Common myeloid progenitor, CD34-positive (primary cell): ENCODE results near the gene EPHB1.
"Not testable (repeated sequence)": the region's sequence is repeated elsewhere in the genome, so short reads cannot be mapped to it uniquely, and the experiment has no call there.

Experiments
- CTCF ChIA-PET: fragments of 350-600 bp; sonication (Branson Sonifier 250); formaldehyde crosslinking; loops from one replicate; lab custom pipeline; 2021; ENCODE audit warnings: antibody characterized with exemption; lab: Charles Lee
- POLR2A ChIA-PET: fragments of 350-600 bp; sonication (Branson Sonifier 250); formaldehyde crosslinking; loops from one replicate; lab custom pipeline; 2021; ENCODE audit warnings: antibody characterized with exemption; lab: Charles Lee
- DNase-seq, 3 donors: peaks; one replicate each; pipeline versions ENCODE4 v3.0.0 to v3.0.0-alpha.2; 2013
- H3K27ac ChIP-seq, 2 experiments: 1 replicate in 1 of 2; 2 replicates in 1 of 2; pipeline ENCODE4 v1.7.0; 2013; ENCODE audit warnings: inconsistent platforms in 2 of 2, low read length in 2 of 2, mild to moderate bottlenecking in 2 of 2, low read depth in 1 of 2, moderate library complexity in 1 of 2; ENCODE audit not compliant: severe bottlenecking in 2 of 2, insufficient read depth in 1 of 2, poor library complexity in 1 of 2
- H3K27me3 ChIP-seq, 5 experiments: replicated peaks in 2 of 5; 1 replicate in 3 of 5; 2 replicates in 2 of 5; pipeline versions ENCODE4 v1.6.1 to v1.7.0; 2013; ENCODE audit warnings: low read length in 4 of 5, mild to moderate bottlenecking in 2 of 5, moderate library complexity in 2 of 5, inconsistent platforms in 1 of 5; ENCODE audit not compliant: insufficient read depth in 5 of 5, control insufficient read depth in 4 of 5
- H3K36me3 ChIP-seq, 4 experiments: 1 replicate in 2 of 4; 2 replicates in 2 of 4; pipeline versions ENCODE4 v1.6.1 to v1.7.0; 2013; ENCODE audit warnings: low read length in 3 of 4, control low read depth in 1 of 4, mild to moderate bottlenecking in 1 of 4; ENCODE audit not compliant: control insufficient read depth in 4 of 4, insufficient read depth in 4 of 4
- H3K4me1 ChIP-seq, 4 experiments: 1 replicate in 3 of 4; 2 replicates in 1 of 4; pipeline versions ENCODE4 v1.6.1 to v1.7.1; 2013; ENCODE audit warnings: low read length in 3 of 4, mild to moderate bottlenecking in 3 of 4, control low read depth in 1 of 4, inconsistent platforms in 1 of 4, moderate library complexity in 1 of 4; ENCODE audit not compliant: control insufficient read depth in 4 of 4, insufficient read depth in 4 of 4; ENCODE audit errors: control extremely low read depth in 1 of 4
- H3K4me3 ChIP-seq, 7 experiments: 1 replicate in 4 of 7; 2 replicates in 3 of 7; pipeline versions ENCODE4 v1.5.1 to v1.7.0; 2013; ENCODE audit warnings: mild to moderate bottlenecking in 7 of 7, low read length in 6 of 7, moderate library complexity in 6 of 7, inconsistent platforms in 2 of 7, low read depth in 2 of 7, control low read depth in 1 of 7; ENCODE audit not compliant: insufficient read depth in 4 of 7, control insufficient read depth in 1 of 7; ENCODE audit errors: extremely low read depth in 1 of 7
- H3K9me3 ChIP-seq, 5 experiments: 1 replicate in 4 of 5; 2 replicates in 1 of 5; pipeline versions ENCODE4 v1.6.1 to v1.7.1; 2013; ENCODE audit warnings: low read length in 4 of 5, mild to moderate bottlenecking in 2 of 5, inconsistent platforms in 1 of 5, low read depth in 1 of 5, moderate library complexity in 1 of 5; ENCODE audit not compliant: control insufficient read depth in 4 of 5, insufficient read depth in 2 of 5; ENCODE audit errors: control extremely low read depth in 1 of 5
- WGBS: methylation state at CpG from one replicate; pipeline ENCODE4 v1.1.5; 2013; ENCODE audit not compliant: insufficient coverage; 5-methylcytosine and 5-hydroxymethylcytosine counted together

EPHB1 gene

DNA sequence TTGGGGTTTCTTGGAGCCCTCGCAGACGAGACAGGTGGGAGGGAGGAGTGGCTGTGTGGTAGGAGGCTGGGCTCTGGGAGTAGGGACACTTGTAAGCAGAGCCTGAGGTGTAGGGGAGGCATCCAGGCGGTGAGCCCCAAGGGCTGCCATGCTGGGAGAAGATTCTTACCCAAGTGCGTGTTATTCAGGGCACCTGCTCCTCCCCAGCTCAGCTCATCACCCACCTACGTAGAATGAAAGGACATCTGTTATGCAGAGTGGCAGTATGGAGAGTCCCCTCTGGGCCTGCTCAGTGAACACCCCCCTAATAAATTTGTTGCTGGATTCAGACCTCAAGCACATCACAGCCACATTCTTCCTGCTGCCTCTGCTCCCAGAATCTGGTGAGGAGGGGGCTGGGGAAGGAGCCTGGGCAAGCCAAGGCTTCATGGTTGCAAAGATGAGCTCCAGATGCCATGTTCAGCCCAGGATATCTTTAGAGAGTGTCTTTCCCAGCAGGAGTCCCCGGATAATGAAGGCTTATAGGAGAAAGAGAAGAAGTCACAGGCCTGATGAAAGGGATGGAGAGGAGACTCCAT lies 261.8 kb downstream of the EPHB1 start:
- ChIA-PET POLR2A (no interaction called here), CTCF (interaction anchor here (0.6 kb wide), 1 partner anchor 12 kb away, joined by 3 read pairs; no protein-coding TSS in a partner anchor)
- Histone ChIP-seq H3K4me1 (no peaks in the 10 kb centered on the region), H3K36me3 (no peaks in the 10 kb centered on the region), H3K4me3 (no peak overlapping the region), H3K9me3 (peaks cover 0 to 3% (median 0%) of the 10 kb centered on the region in 5 experiments), H3K27ac (no peak overlapping the region), H3K27me3 (no peaks in the 10 kb centered on the region)
- no peak for DNase-seq
- WGBS, result 92% methylated on average over 3 of the region's 6 CpGs

DNA sequence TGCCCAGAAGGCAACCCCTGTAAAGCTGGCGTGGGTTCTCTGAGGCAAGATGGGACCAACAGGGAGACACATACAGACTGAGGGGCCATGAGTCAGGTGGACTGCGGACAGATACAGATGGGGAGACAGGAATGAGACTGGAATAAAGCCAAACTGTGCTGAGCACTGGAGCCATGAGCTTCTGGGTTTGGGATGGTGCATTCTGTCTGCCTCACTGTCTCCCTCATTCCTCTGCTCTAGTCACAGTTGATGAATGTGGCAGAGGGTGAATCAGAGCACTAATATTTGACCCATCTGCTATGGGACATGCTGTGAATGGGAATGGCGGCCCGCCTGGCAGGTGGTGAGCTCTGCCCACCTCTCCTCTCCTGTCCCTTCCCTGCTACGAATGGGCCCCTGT lies 262.9 kb downstream of the EPHB1 start:
- Histone ChIP-seq H3K36me3 (no peaks in the 10 kb centered on the region), H3K4me3 (no peak overlapping the region), H3K4me1 (no peaks in the 10 kb centered on the region), H3K9me3 (no peaks in the 10 kb centered on the region), H3K27ac (no peak overlapping the region), H3K27me3 (no peaks in the 10 kb centered on the region)
- CTCF ChIA-PET, result no interaction called here
- POLR2A ChIA-PET, result no interaction called here
- DNase-seq, result no peak
- 98% methylated on average over 4 of the region's 5 CpGs for WGBS

DNA sequence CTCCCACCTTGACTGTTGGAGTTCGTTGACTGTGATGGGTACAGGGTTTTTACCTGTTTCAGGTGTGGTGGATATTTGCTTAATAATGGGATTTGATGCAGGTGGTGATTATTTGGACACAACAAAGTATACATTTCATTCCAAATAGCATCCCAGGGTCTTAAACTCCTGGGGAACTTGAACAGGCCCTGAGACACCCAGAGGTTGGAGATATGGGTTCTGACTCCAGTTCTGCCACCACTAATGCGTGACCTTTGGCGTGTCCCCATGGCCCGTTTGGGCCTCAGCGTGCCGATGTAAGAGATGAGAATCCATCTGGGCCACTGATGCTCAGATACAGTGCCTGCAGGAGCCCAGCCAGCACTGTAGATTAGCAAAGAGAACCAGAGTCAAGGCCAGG lies 264.5 kb downstream of the EPHB1 start:
- Histone ChIP-seq H3K36me3 (no peaks in the 10 kb centered on the region), H3K4me3 (no peak overlapping the region), H3K9me3 (no peaks in the 10 kb centered on the region), H3K4me1 (no peaks in the 10 kb centered on the region), H3K27ac (no peak overlapping the region), H3K27me3 (no peaks in the 10 kb centered on the region)
- no peak for DNase-seq
- ChIA-PET POLR2A (no interaction called here), CTCF (no interaction called here)
- WGBS, result 97% methylated on average over 5 of the region's 6 CpGs

- CTCF ChIA-PET, H3K27me3 ChIP-seq, DNase-seq, H3K4me1 ChIP-seq, H3K27ac ChIP-seq, H3K36me3 ChIP-seq, H3K4me3 ChIP-seq, H3K9me3 ChIP-seq, POLR2A ChIA-PET: not testable (repeated sequence)
- 80% methylated on average over 3 of the region's 5 CpGs for WGBS
Measured at GRCh38 chr3:135066844-135067727, 272.0 kb downstream of the EPHB1 start.

DNA sequence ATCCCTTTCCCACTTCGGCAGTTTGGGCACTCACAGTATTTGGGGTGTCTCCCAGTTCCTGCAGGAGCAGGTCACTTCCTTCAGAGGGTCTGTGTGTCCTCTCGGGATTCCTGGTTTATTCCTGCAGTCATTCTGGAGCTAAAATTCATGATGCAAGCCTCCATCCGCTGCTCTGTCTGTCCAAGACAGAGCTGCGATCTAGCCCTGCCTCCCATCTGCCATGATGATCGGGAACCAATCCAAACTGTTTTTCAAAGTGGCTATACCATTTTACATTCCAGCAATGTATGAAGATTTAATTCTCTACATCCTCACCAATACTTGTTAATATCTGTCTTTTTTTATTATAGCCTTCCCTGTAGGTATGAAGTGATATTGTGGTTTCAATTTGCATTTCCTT lies 273.0 kb downstream of the EPHB1 start:
- no peak for DNase-seq

GRCh38 chr3:135069406-135069805 lies 274.3 kb downstream of the EPHB1 start:
- no peaks in the 10 kb centered on the region for H3K36me3 ChIP-seq
- ChIA-PET POLR2A (no interaction called here), CTCF (interaction anchor here (0.6 kb wide), 1 partner anchor 32 kb away, joined by 4 read pairs; no protein-coding TSS in a partner anchor)
- H3K27ac ChIP-seq, result no peak overlapping the region
- H3K4me1 ChIP-seq, result no peaks in the 10 kb centered on the region
- 91% methylated on average over 1 of the region's 2 CpGs for WGBS
- H3K4me3 ChIP-seq, result no peak overlapping the region
- no peaks in the 10 kb centered on the region for H3K27me3 ChIP-seq
- peaks cover 0 to under 1% (median 0%) of the 10 kb centered on the region in 5 experiments for H3K9me3 ChIP-seq
- no peak for DNase-seq

More for the DNA sequence above, 273.0 kb downstream of the EPHB1 start:
- H3K4me3 ChIP-seq, result no peak overlapping the region
- POLR2A ChIA-PET, result no interaction called here
- H3K27ac ChIP-seq, result no peak overlapping the region
- no peaks in the 10 kb centered on the region for H3K36me3 ChIP-seq
- no peaks in the 10 kb centered on the region for H3K9me3 ChIP-seq
- WGBS, result 95% methylated on average over 4 of the region's 5 CpGs
- H3K27me3 ChIP-seq, result no peaks in the 10 kb centered on the region
- H3K4me1 ChIP-seq, result no peaks in the 10 kb centered on the region
- CTCF ChIA-PET, result no interaction called here

GRCh38 chr3:135071483-135071882 lies 276.4 kb downstream of the EPHB1 start:
- POLR2A ChIA-PET, result interaction anchor here (0.9 kb wide), 1 partner anchor 15 kb away, joined by 4 read pairs; no protein-coding TSS in a partner anchor
- Histone ChIP-seq H3K27ac (no peak overlapping the region), H3K27me3 (no peaks in the 10 kb centered on the region), H3K4me1 (no peaks in the 10 kb centered on the region), H3K9me3 (peaks cover 0 to 5% (median 0%) of the 10 kb centered on the region in 5 experiments), H3K36me3 (no peaks in the 10 kb centered on the region), H3K4me3 (no peak overlapping the region)
- no peak for DNase-seq
- CTCF ChIA-PET, result no interaction called here
